Activated naive CD4-positive, alpha-beta T cell treated with anti-CD3 and anti-CD28 coated beads, Interleukin-2, amount 50 U/mL, for 72 hours (primary cell): ENCODE measurements around the gene ANO9. TPM values are rescaled to one million over a fixed set of nuclear protein-coding genes. Genes with fewer than 3 reads are reported as not detected.
A peak's percentile ranks its signal among the peaks of the same experiment; 100 is the strongest.

Source experiments
- ATAC-seq, 2 donors: fragments of 150-1000 bp; cut with Tn5 transposase; 2 replicates each; pipeline ENCODE4 v1.10.0; 2021; ENCODE audit warnings: mild to moderate bottlenecking in 2 of 2, moderate library complexity in 2 of 2
- DNase-seq, 2 donors: peaks; one replicate each; pipeline ENCODE4 v3.0.0; 2021 to 2022; ENCODE audit warnings: low spot score in 2 of 2
- H3K27ac Mint-ChIP-seq, 2 donors: one replicate each; pipeline ENCODE4 v1.8.0; 2022; ENCODE audit warnings: mild to moderate bottlenecking in 2 of 2, mixed read lengths in 2 of 2
- H3K36me3 Mint-ChIP-seq, 2 donors: one replicate each; pipeline ENCODE4 v1.8.0; 2022; ENCODE audit warnings: mixed read lengths in 2 of 2
- H3K9me3 Mint-ChIP-seq, 2 donors: one replicate each; pipeline ENCODE4 v1.8.0; 2022; ENCODE audit warnings: mixed read lengths in 2 of 2
- total RNA-seq, 2 donors: library from RNA; stranded (reverse); gene quantifications; one replicate each; pipeline ENCODE4 v1.2.3, GENCODE V29; 2022

Gene ANO9
- total RNA-seq, 2 donors from 2014 or later: 61.2 to 69.3 TPM

- Mint-ChIP-seq H3K27ac (no peak overlapping the region), H3K9me3 (no peaks in the 10 kb centered on the region), H3K36me3 (peaks cover 0 to 5% of the 10 kb centered on the region in 2 donors)
- ATAC-seq: no peak
- DNase-seq: no peak
Observed at GRCh38 chr11:460331-461199, 18.8 kb upstream of the ANO9 start.

- Mint-ChIP-seq H3K36me3 (peaks cover 0 to 5% of the 10 kb centered on the region in 2 donors), H3K9me3 (no peaks in the 10 kb centered on the region), H3K27ac (no peak overlapping the region)
- no peak for ATAC-seq
- no peak for DNase-seq
Observed at GRCh38 chr11:459511-460220, 17.9 kb upstream of the ANO9 start.

GRCh38 chr11:457111-457760 lies 15.4 kb upstream of the ANO9 start:
- H3K27ac Mint-ChIP-seq: peak overlapping the region; percentile 55 to 75
- DNase-seq: no peak
- peak in 1 of 2 donors; percentile 13 for ATAC-seq
- no peaks in the 10 kb centered on the region for H3K9me3 Mint-ChIP-seq
- peaks cover 0 to 5% of the 10 kb centered on the region in 2 donors for H3K36me3 Mint-ChIP-seq

- peaks cover 0 to 5% of the 10 kb centered on the region in 2 donors for H3K36me3 Mint-ChIP-seq
- DNase-seq: no peak
- ATAC-seq: peak; percentile 84 to 89
- peak overlapping the region; percentile 75 to 90 for H3K27ac Mint-ChIP-seq
- no peaks in the 10 kb centered on the region for H3K9me3 Mint-ChIP-seq
Observed at GRCh38 chr11:456533-456932, 14.7 kb upstream of the ANO9 start.

- Mint-ChIP-seq H3K9me3 (no peaks in the 10 kb centered on the region), H3K27ac (peak overlapping the region in 1 of 2 donors; percentile 69), H3K36me3 (peaks cover 8 to 11% of the 10 kb centered on the region in 2 donors)
- no peak for DNase-seq
- no peak for ATAC-seq
Observed at GRCh38 chr11:455566-456147, 13.8 kb upstream of the ANO9 start.

- ATAC-seq: no peak
- no peak for DNase-seq
- Mint-ChIP-seq H3K36me3 (peaks cover 8 to 12% of the 10 kb centered on the region in 2 donors), H3K9me3 (no peaks in the 10 kb centered on the region), H3K27ac (no peak overlapping the region)
Observed at GRCh38 chr11:454801-455565, 13.2 kb upstream of the ANO9 start.

- no peaks in the 10 kb centered on the region for H3K9me3 Mint-ChIP-seq
- ATAC-seq (no peak), DNase-seq (no peak)
- peaks cover 8 to 12% of the 10 kb centered on the region in 2 donors for H3K36me3 Mint-ChIP-seq
- no peak overlapping the region for H3K27ac Mint-ChIP-seq
Observed at GRCh38 chr11:454043-454442, 12.2 kb upstream of the ANO9 start.

GRCh38 chr11:453564-453963 lies 11.8 kb upstream of the ANO9 start:
- Mint-ChIP-seq H3K36me3 (peaks cover 8 to 12% of the 10 kb centered on the region in 2 donors), H3K9me3 (no peaks in the 10 kb centered on the region), H3K27ac (no peak overlapping the region)
- DNase-seq (no peak), ATAC-seq (no peak)

- Mint-ChIP-seq H3K9me3 (no peaks in the 10 kb centered on the region), H3K27ac (no peak overlapping the region), H3K36me3 (peaks cover 8 to 12% of the 10 kb centered on the region in 2 donors)
- ATAC-seq (no peak), DNase-seq (no peak)
Observed at GRCh38 chr11:452916-453527, 11.2 kb upstream of the ANO9 start.

GRCh38 chr11:452203-452744 lies 10.5 kb upstream of the ANO9 start:
- no peak overlapping the region for H3K27ac Mint-ChIP-seq
- peaks cover 8 to 12% of the 10 kb centered on the region in 2 donors for H3K36me3 Mint-ChIP-seq
- H3K9me3 Mint-ChIP-seq: no peaks in the 10 kb centered on the region
- DNase-seq (no peak), ATAC-seq (no peak)

GRCh38 chr11:451738-452137 lies 9.9 kb upstream of the ANO9 start:
- H3K36me3 Mint-ChIP-seq: peaks cover 8 to 12% of the 10 kb centered on the region in 2 donors

GRCh38 chr11:450809-451451 lies 9.1 kb upstream of the ANO9 start:
- no peak for ATAC-seq
- peak overlapping the region; percentile 90 to 91 for H3K27ac Mint-ChIP-seq

More at GRCh38 chr11:451738-452137, 9.9 kb upstream of the ANO9 start:
- Mint-ChIP-seq H3K27ac (peak overlapping the region in 1 of 2 donors; percentile 90), H3K9me3 (no peaks in the 10 kb centered on the region)
- DNase-seq: no peak
- no peak for ATAC-seq

GRCh38 chr11:449889-450808 lies 8.3 kb upstream of the ANO9 start, which contains the start of gene PTDSS2:
TSS of gene PTDSS2 (plus strand) at chr11:450279. CDS start at chr11:450456, 177 bp downstream.
- Mint-ChIP-seq H3K27ac (peak within 1 kb of the TSS; percentile 90 to 92), H3K36me3 (peaks cover 6 to 8% of the 10 kb centered on the region in 2 donors), H3K9me3 (no peaks in the 10 kb centered on the region)
- peak; percentile 87 to 94 for DNase-seq
- peak; percentile 85 to 87 for ATAC-seq

More at GRCh38 chr11:450809-451451, 9.1 kb upstream of the ANO9 start:
- Mint-ChIP-seq H3K36me3 (peaks cover 6 to 8% of the 10 kb centered on the region in 2 donors), H3K9me3 (no peaks in the 10 kb centered on the region)
- DNase-seq: peak in 1 of 2 donors; percentile 54
